Measurements from ENCODE around the gene CD101. TPM values are rescaled to one million over a fixed set of nuclear protein-coding genes. Genes with fewer than 3 reads are reported as not detected.

Gene CD101
- total and polyA plus RNA-seq, 3 experiments from 2014 or later: 0.39 to 72.0 (median 0.66) TPM

DNA sequence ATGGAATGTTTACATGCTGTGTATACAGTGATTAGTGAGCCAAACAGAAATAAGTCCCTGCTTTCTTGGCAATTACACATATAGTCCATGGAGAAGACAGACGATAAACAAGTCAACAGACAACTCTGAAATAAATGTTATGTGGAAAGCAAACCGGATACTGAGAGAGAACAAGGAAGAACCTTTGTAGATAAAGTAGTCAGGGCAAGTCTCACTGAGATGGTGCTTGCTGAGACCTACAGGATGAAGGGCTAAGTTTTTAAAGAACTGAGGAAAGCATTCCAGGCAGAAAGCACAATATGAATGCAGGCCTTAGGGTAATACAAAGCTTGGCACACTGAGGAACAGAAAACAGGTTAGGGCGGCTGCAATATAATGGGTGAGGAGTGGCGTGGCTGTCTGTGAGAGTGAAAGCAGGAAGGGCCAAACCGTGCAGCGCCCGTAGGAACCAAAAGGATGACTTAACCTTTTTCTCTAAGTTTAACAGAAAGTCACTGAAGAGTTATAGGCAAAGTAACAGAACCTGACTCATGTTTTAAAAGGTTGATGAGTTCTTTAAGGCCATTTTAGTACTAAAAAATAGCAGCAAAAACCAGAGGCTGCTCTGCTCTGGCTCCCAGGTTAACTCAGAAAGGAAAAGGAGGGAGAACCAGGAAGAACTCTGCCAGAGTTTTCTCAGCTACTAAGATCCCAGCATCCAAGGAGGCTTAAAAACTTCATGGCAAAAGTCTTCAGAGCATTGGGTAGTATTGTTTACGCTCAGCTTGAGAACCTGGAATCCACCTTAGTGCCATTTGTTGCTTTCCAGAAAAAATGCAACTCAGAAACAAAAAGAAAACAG, 49.9 kb downstream of the CD101 start:
- Histone ChIP-seq H3K4me3 (ENCODE audit: low read length) (peak overlapping the region; percentile 40), H3K9me3 (ENCODE audit: low read length) (no peaks in the 10 kb centered on the region), H3K27me3 (ENCODE audit: insufficient read depth, low read length, poor library complexity, severe bottlenecking) (no peaks in the 10 kb centered on the region), H3K36me3 (ENCODE audit: insufficient read depth, low read length) (no peaks in the 10 kb centered on the region), H3K27ac (ENCODE audit: low read depth, low read length) (no peak overlapping the region), H3K4me1 (ENCODE audit: insufficient read depth, low read length) (peaks cover 50% of the 10 kb centered on the region)
- CTCF ChIA-PET: interaction anchor here (1.2 to 1.3 kb wide), 3 partner anchors 314 to 477 kb away, joined by 4 to 6 read pairs (median 4); no protein-coding TSS in a partner anchor
- peak overlapping the region; percentile 2 to 95 (median 92) for H3K27ac Mint-ChIP-seq
- DNase-seq: peak in 1 of 5 donors; percentile 29
- peaks cover 35 to 36% (median 36%) of the 10 kb centered on the region in 3 donors for H3K4me1 Mint-ChIP-seq
- no peaks in the 10 kb centered on the region for H3K9me3 Mint-ChIP-seq
- no peaks in the 10 kb centered on the region for H3K36me3 Mint-ChIP-seq
- H3K4me3 Mint-ChIP-seq: peak overlapping the region; percentile 35 to 87 (median 82)
- H3K27me3 Mint-ChIP-seq: no peaks in the 10 kb centered on the region
- POLR2A ChIA-PET: interaction anchor here (0.7 kb wide), 1 partner anchor 8 kb away, joined by 3 read pairs; the partner anchor contains the start of gene TTF2

DNA sequence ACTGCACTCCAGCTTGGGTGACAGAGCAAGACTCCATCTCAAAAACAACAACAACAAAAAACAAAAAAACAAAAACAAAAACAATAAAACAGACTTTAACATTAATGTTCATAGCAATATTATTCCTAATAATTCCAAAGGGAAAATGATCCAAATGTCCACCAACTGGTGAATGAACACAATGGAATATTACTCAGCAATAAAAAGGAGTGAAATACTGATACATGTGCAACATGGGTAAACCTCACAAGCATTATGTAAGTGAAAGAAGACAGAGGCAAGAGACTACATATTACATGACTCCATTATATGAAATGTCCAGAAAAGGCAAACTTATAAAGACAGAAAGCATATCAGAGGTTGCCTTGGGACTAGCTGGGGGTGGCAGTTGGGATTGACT, 52.5 kb downstream of the CD101 start:
- Mint-ChIP-seq H3K27ac (peak overlapping the region in 2 of 8 donors; percentile 15 to 84), H3K36me3 (no peaks in the 10 kb centered on the region), H3K27me3 (no peaks in the 10 kb centered on the region), H3K4me1 (peaks cover 37 to 43% (median 42%) of the 10 kb centered on the region in 3 donors), H3K4me3 (no peak overlapping the region), H3K9me3 (no peaks in the 10 kb centered on the region)
- peaks cover 39% of the 10 kb centered on the region for H3K4me1 ChIP-seq (ENCODE audit: insufficient read depth, low read length)
- POLR2A ChIA-PET: no interaction called here
- no peaks in the 10 kb centered on the region for H3K36me3 ChIP-seq (ENCODE audit: insufficient read depth, low read length)
- H3K4me3 ChIP-seq (ENCODE audit: low read length): no peak overlapping the region
- no peaks in the 10 kb centered on the region for H3K9me3 ChIP-seq (ENCODE audit: low read length)
- H3K27me3 ChIP-seq (ENCODE audit: insufficient read depth, low read length, poor library complexity, severe bottlenecking): no peaks in the 10 kb centered on the region
- H3K27ac ChIP-seq (ENCODE audit: low read depth, low read length): no peak overlapping the region
- no peak for DNase-seq
- CTCF ChIA-PET: interaction anchor here (1.0 to 2.1 kb wide), 5 partner anchors 236 to 331 kb away, joined by 3 to 7 read pairs (median 4); no protein-coding TSS in a partner anchor

DNA sequence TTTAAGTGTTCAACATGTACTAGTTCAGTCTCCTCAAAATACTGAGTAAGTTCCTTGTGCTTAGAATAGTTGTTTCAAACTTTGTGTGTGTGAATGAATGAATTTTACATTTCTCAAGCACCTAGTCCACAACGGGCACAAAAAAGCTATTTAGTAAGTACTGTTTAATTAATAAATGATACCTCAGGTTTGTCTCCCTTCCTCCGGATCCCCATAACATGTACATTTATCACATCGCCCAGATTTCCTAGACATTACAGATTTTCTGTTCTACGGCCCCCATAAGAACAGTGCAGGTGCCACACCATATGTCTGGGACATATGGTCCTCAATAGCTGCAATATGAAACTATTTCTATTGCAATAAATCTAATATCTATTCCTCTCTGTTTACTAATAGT, 57.2 kb downstream of the CD101 start:
- Mint-ChIP-seq H3K27ac (no peak overlapping the region), H3K4me1 (peaks cover 37 to 55% (median 54%) of the 10 kb centered on the region in 3 donors), H3K27me3 (no peaks in the 10 kb centered on the region), H3K4me3 (no peak overlapping the region), H3K36me3 (peaks cover 2 to 15% (median 7%) of the 10 kb centered on the region in 3 donors), H3K9me3 (no peaks in the 10 kb centered on the region)
- no peak for DNase-seq
- no peaks in the 10 kb centered on the region for H3K27me3 ChIP-seq (ENCODE audit: insufficient read depth, low read length, poor library complexity, severe bottlenecking)
- no peaks in the 10 kb centered on the region for H3K36me3 ChIP-seq (ENCODE audit: insufficient read depth, low read length)
- CTCF ChIA-PET: interaction anchor here (0.6 to 3.7 kb wide), 6 partner anchors 241 to 484 kb away, joined by 3 to 17 read pairs (median 6); no protein-coding TSS in a partner anchor
- H3K4me3 ChIP-seq (ENCODE audit: low read length): peak overlapping the region; percentile 76
- no peaks in the 10 kb centered on the region for H3K9me3 ChIP-seq (ENCODE audit: low read length)
- no peak overlapping the region for H3K27ac ChIP-seq (ENCODE audit: low read depth, low read length)
- POLR2A ChIA-PET: no interaction called here
- H3K4me1 ChIP-seq (ENCODE audit: insufficient read depth, low read length): peaks cover 10% of the 10 kb centered on the region

DNA sequence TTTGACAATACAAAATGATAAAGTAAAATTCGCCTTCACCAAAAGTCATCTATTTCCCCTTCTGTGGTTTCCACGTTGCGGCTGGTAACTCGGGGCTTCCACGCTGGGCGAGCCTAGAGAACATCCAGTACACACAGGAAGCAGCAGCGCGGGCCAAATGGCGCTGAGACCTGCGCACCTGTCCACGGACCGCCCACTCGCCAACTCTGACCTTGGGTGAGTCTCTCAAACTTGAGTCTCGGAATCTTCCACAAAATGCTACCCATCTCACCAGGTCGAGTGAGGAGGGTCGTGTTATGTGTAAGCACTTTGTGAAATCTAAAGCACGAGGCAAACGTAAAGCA, 57.7 kb downstream of the CD101 start:
- Histone ChIP-seq H3K4me1 (ENCODE audit: insufficient read depth, low read length) (peaks cover 10% of the 10 kb centered on the region), H3K9me3 (ENCODE audit: low read length) (no peaks in the 10 kb centered on the region), H3K4me3 (ENCODE audit: low read length) (peak overlapping the region; percentile 76), H3K27ac (ENCODE audit: low read depth, low read length) (peak overlapping the region; percentile 81), H3K36me3 (ENCODE audit: insufficient read depth, low read length) (no peaks in the 10 kb centered on the region), H3K27me3 (ENCODE audit: insufficient read depth, low read length, poor library complexity, severe bottlenecking) (no peaks in the 10 kb centered on the region)
- H3K4me1 Mint-ChIP-seq: peaks cover 39 to 58% (median 56%) of the 10 kb centered on the region in 3 donors
- no peaks in the 10 kb centered on the region for H3K27me3 Mint-ChIP-seq
- DNase-seq: peak; percentile 63 to 86 (median 69)
- no peak overlapping the region for H3K27ac Mint-ChIP-seq
- peaks cover 4 to 18% (median 10%) of the 10 kb centered on the region in 3 donors for H3K36me3 Mint-ChIP-seq
- H3K4me3 Mint-ChIP-seq: no peak overlapping the region
- ChIA-PET POLR2A (interaction anchor here (0.9 to 1.1 kb wide), 3 partner anchors 289 to 321 kb away, joined by 3 to 6 read pairs (median 4); no protein-coding TSS in a partner anchor), CTCF (interaction anchor here (0.8 to 3.7 kb wide), 9 partner anchors 72 to 485 kb away, joined by 3 to 17 read pairs (median 5); no protein-coding TSS in a partner anchor)
- H3K9me3 Mint-ChIP-seq: no peaks in the 10 kb centered on the region

DNA sequence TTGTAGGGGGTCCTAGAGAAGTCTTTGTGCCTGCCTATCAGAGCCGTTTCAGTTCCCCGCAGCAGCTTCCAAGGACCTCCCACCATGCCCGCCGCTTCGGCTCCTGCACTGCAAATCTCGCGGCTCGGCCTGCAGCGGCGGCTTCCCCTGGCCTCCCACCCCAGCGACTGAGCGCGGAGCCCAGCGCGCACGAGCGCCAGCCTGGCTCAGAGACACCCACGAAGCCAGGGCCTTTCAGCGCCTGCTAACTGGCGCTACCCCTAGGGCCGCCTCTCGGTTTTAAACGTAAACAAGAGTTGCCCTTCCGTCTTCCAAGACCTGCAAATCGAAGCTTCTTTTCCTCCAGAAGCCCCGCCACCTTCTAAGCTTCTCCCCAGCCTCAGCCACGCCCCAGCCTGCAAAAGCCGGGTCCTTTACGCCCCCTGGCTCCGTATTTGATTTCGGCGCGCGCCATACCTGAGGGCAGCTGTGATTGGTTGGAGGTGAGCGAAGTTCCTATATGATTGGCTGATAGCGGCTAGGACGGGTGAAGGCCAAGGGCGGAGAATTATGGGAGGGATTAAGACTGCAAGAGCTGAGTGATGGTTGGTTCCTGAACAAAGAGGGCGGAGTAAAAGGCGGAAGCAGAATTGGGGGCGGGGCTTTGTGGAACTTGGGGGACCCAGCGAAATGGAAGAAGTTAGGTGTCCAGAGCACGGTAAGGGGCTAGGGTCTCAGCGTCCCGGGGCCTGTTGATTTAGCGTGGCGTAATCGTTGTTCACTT, 58.3 kb downstream of the CD101 start, which contains the start of gene TTF2:
TSS of gene TTF2 (plus strand) at position 649 of the 763 bp plus-strand sequence. CDS start at position 670, 21 bp downstream.
- H3K9me3 Mint-ChIP-seq: no peaks in the 10 kb centered on the region
- H3K4me3 Mint-ChIP-seq: no peak within 1 kb of the TSS
- ChIA-PET POLR2A (interaction anchor here (0.6 to 1.4 kb wide), 11 partner anchors 8 to 322 kb away, joined by 3 to 6 read pairs (median 3); no protein-coding TSS in a partner anchor), CTCF (interaction anchor here (0.8 to 2.4 kb wide), 12 partner anchors 12 to 698 kb away, joined by 3 to 17 read pairs (median 4); no protein-coding TSS in a partner anchor)
- peak; percentile 91 to 99 (median 98) for DNase-seq
- H3K27ac Mint-ChIP-seq: peak within 1 kb of the TSS in 3 of 8 donors; percentile 64 to 90 (median 78)
- peaks cover 4 to 21% (median 10%) of the 10 kb centered on the region in 3 donors for H3K36me3 Mint-ChIP-seq
- H3K4me3 ChIP-seq (ENCODE audit: low read length): peak within 1 kb of the TSS; percentile 76
- no peaks in the 10 kb centered on the region for H3K9me3 ChIP-seq (ENCODE audit: low read length)
- peaks cover 39 to 58% (median 56%) of the 10 kb centered on the region in 3 donors for H3K4me1 Mint-ChIP-seq
- H3K27me3 Mint-ChIP-seq: no peaks in the 10 kb centered on the region
- peak within 1 kb of the TSS; percentile 81 for H3K27ac ChIP-seq (ENCODE audit: low read depth, low read length)
- H3K36me3 ChIP-seq (ENCODE audit: insufficient read depth, low read length): no peaks in the 10 kb centered on the region
- H3K4me1 ChIP-seq (ENCODE audit: insufficient read depth, low read length): peaks cover 10% of the 10 kb centered on the region
- no peaks in the 10 kb centered on the region for H3K27me3 ChIP-seq (ENCODE audit: insufficient read depth, low read length, poor library complexity, severe bottlenecking)

DNA sequence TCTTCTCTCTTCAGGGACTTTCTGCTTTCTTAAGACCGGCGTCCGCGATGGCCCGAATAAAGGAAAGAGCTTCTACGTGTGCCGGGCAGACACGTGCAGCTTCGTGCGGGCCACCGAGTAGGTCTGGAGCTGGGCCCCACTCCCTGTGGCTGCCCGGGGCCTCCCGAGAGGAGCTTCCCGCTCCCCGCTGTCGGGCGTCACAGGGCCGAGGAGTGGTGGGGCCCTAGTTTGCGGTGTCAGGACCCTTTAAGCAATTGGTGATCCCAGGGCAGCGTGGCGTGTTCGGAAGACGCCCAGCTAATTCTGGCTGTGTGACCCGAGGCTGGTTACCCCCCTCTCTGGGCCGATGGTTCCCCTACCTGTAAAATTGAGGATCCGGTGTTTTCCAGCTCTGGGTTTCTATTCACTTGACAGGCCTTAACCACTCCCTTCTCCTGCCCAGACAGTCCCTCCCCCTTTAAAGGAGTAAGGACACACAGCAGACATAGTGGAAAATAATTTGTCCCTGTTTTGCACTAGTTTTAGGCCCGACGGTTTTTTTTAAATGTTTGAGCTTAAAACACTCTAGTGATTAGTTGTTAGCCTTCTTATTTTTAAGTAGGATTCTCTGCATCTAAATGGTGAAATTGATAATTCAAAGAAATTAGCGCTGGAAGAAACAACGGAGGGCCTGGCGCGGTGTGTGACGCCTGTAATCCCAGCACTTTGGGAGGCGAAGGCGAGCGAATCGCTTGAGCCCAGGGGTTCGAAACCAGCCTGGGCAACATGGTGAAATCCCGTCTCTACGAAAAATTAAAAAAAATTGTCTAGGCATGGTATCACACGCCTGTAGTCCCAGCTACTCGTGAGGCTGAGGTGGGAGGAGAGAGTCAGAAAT, 59.1 kb downstream of the CD101 start:
- peak overlapping the region; percentile 76 for H3K4me3 ChIP-seq (ENCODE audit: low read length)
- H3K27me3 Mint-ChIP-seq: no peaks in the 10 kb centered on the region
- CTCF ChIA-PET: interaction anchor here (0.8 to 2.4 kb wide), 10 partner anchors 12 to 698 kb away, joined by 3 to 17 read pairs (median 4); no protein-coding TSS in a partner anchor

More for the DNA sequence above, 59.1 kb downstream of the CD101 start:
- Mint-ChIP-seq H3K4me1 (peaks cover 37 to 56% (median 52%) of the 10 kb centered on the region in 3 donors), H3K4me3 (no peak overlapping the region), H3K27ac (peak overlapping the region in 3 of 8 donors; percentile 64 to 90 (median 78)), H3K36me3 (peaks cover 4 to 25% (median 12%) of the 10 kb centered on the region in 3 donors), H3K9me3 (no peaks in the 10 kb centered on the region)
- DNase-seq: peak in 2 of 5 donors; percentile 12 to 33
- POLR2A ChIA-PET: interaction anchor here (0.6 to 1.4 kb wide), 11 partner anchors 9 to 323 kb away, joined by 3 to 6 read pairs (median 3); no protein-coding TSS in a partner anchor
- Histone ChIP-seq H3K9me3 (ENCODE audit: low read length) (no peaks in the 10 kb centered on the region), H3K27me3 (ENCODE audit: insufficient read depth, low read length, poor library complexity, severe bottlenecking) (no peaks in the 10 kb centered on the region), H3K36me3 (ENCODE audit: insufficient read depth, low read length) (no peaks in the 10 kb centered on the region), H3K4me1 (ENCODE audit: insufficient read depth, low read length) (peaks cover 10% of the 10 kb centered on the region), H3K27ac (ENCODE audit: low read depth, low read length) (peak overlapping the region; percentile 81)

Measured in CD8-positive, alpha-beta memory T cell (primary cell).